ENCODE measurements around the gene KCNK4. TPM values are rescaled to one million over a fixed set of nuclear protein-coding genes. Genes with fewer than 3 reads are reported as not detected.
A peak's percentile ranks its signal among the peaks of the same experiment; 100 is the strongest.

KCNK4 gene
- total and polyA plus RNA-seq, 4 donors = 0.09 TPM; not detected in 3

DNA sequence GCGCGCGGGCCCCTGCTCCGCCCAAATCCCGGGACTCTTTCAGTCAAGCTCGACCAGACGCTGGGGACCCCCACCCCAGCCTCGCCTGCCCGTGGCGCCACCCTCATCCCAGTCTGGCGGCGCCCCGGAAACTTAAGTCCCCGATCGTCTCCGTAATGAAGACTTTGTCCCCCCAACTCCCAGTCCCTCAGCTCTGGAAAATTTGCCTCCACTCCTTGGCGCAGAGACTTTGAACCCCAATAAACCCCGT is 39.4 kb upstream of the KCNK4 start:
- WGBS, 2 donors = 0 to 2% methylated on average over 17 to 18 of the region's 18 CpGs
- Histone ChIP-seq H3K9me3 (ENCODE audit: control insufficient read depth in 4 of 4, insufficient read depth in 3 of 4, low read length in 3 of 4) (no peaks in the 10 kb centered on the region), H3K36me3 (ENCODE audit: control insufficient read depth in 4 of 4, insufficient read depth in 4 of 4, low read length in 4 of 4) (peaks cover 0 to 22% (median 3%) of the 10 kb centered on the region in 4 donors), H3K27me3 (ENCODE audit: control insufficient read depth in 3 of 3, insufficient read depth in 3 of 3, low read length in 2 of 3) (no peaks in the 10 kb centered on the region), H3K4me3 (peak overlapping the region; percentile 62), H3K27ac (ENCODE audit: low read depth in 1 of 2, low read length in 1 of 2) (peak overlapping the region; percentile 24 to 63), H3K9ac (ENCODE audit: insufficient read depth in 1 of 2, low read length in 2 of 2) (peak overlapping the region in 1 of 2 donors; percentile 58), H3K4me1 (ENCODE audit: control insufficient read depth in 5 of 5, insufficient read depth in 5 of 5, low read length in 5 of 5) (peaks cover 0 to 26% (median 9%) of the 10 kb centered on the region in 5 donors)
- ATAC-seq (ENCODE audit: insufficient read depth, low FRiP score) = no peak
- no peak for DNase-seq
- TF ChIP-seq, protein P1, sequence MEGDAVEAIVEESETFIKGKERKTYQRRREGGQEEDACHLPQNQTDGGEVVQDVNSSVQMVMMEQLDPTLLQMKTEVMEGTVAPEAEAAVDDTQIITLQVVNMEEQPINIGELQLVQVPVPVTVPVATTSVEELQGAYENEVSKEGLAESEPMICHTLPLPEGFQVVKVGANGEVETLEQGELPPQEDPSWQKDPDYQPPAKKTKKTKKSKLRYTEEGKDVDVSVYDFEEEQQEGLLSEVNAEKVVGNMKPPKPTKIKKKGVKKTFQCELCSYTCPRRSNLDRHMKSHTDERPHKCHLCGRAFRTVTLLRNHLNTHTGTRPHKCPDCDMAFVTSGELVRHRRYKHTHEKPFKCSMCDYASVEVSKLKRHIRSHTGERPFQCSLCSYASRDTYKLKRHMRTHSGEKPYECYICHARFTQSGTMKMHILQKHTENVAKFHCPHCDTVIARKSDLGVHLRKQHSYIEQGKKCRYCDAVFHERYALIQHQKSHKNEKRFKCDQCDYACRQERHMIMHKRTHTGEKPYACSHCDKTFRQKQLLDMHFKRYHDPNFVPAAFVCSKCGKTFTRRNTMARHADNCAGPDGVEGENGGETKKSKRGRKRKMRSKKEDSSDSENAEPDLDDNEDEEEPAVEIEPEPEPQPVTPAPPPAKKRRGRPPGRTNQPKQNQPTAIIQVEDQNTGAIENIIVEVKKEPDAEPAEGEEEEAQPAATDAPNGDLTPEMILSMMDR (IDR thresholded peaks at IDR 0.05; ENCODE audit: control extremely low read depth, extremely low read depth) = no peak

- ATAC-seq (ENCODE audit: insufficient read depth, low FRiP score) = peak; percentile 63
Measured at GRCh38 chr11:64252003-64252872, 38.9 kb upstream of the KCNK4 start.

DNA sequence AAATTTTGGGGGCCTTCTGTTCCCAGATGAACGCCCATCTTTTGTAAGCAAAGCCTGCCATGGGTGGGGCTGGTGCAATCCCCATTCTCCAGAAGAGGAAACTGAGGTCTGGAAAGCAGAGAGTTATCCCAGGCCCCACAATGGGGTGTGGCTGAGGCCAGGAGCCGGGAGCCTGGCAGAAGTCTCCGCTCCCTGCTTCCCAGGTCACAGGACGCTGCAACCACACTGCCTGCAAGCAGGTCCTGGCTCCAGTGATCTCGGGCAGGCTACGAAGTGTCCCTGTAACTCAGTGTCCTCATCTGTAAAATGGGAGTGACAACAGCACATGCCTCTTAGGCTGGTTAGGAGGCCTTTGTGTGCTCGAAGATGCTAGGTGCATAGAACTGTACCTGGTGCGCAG is 38.1 kb upstream of the KCNK4 start:
- no peaks in the 10 kb centered on the region for H3K27me3 ChIP-seq (ENCODE audit: control insufficient read depth in 3 of 3, insufficient read depth in 3 of 3, low read length in 2 of 3)
- DNase-seq = no peak
- peaks cover 0 to 18% (median 9%) of the 10 kb centered on the region in 5 donors for H3K4me1 ChIP-seq (ENCODE audit: control insufficient read depth in 5 of 5, insufficient read depth in 5 of 5, low read length in 5 of 5)
- peaks cover 0 to 25% (median 4%) of the 10 kb centered on the region in 4 donors for H3K36me3 ChIP-seq (ENCODE audit: control insufficient read depth in 4 of 4, insufficient read depth in 4 of 4, low read length in 4 of 4)
- H3K4me3 ChIP-seq = no peak overlapping the region
- H3K27ac ChIP-seq (ENCODE audit: low read depth in 1 of 2, low read length in 1 of 2) = no peak overlapping the region
- H3K9ac ChIP-seq (ENCODE audit: insufficient read depth in 1 of 2, low read length in 2 of 2) = no peak overlapping the region
- no peak for ATAC-seq (ENCODE audit: insufficient read depth, low FRiP score)
- TF ChIP-seq, protein P1 (IDR thresholded peaks at IDR 0.05; ENCODE audit: control extremely low read depth, extremely low read depth) = no peak
- WGBS, 2 donors = 78 to 80% methylated on average over 8 of the region's 8 CpGs
- H3K9me3 ChIP-seq (ENCODE audit: control insufficient read depth in 4 of 4, insufficient read depth in 3 of 4, low read length in 3 of 4) = no peaks in the 10 kb centered on the region

More at GRCh38 chr11:64252003-64252872, 38.9 kb upstream of the KCNK4 start:
- H3K4me1 ChIP-seq (ENCODE audit: control insufficient read depth in 5 of 5, insufficient read depth in 5 of 5, low read length in 5 of 5) = peaks cover 0 to 23% (median 9%) of the 10 kb centered on the region in 5 donors
- peak; percentile 29 to 52 (median 40) for DNase-seq
- TF ChIP-seq, protein P1 (IDR thresholded peaks at IDR 0.05; ENCODE audit: control extremely low read depth, extremely low read depth) = no peak
- no peaks in the 10 kb centered on the region for H3K9me3 ChIP-seq (ENCODE audit: control insufficient read depth in 4 of 4, insufficient read depth in 3 of 4, low read length in 3 of 4)
- H3K27ac ChIP-seq (ENCODE audit: low read depth in 1 of 2, low read length in 1 of 2) = peak overlapping the region in 1 of 2 donors; percentile 35
- 3 to 4% methylated on average over 22 to 23 of the region's 23 CpGs for WGBS, 2 donors
- no peaks in the 10 kb centered on the region for H3K27me3 ChIP-seq (ENCODE audit: control insufficient read depth in 3 of 3, insufficient read depth in 3 of 3, low read length in 2 of 3)
- H3K4me3 ChIP-seq = peak overlapping the region; percentile 62
- peak overlapping the region in 1 of 2 donors; percentile 58 for H3K9ac ChIP-seq (ENCODE audit: insufficient read depth in 1 of 2, low read length in 2 of 2)
- H3K36me3 ChIP-seq (ENCODE audit: control insufficient read depth in 4 of 4, insufficient read depth in 4 of 4, low read length in 4 of 4) = peaks cover 0 to 23% (median 3%) of the 10 kb centered on the region in 4 donors

All from lung (tissue), 12 donors.